GM18508 (cell line): ENCODE measurements around the gene KDM4E.
"Not testable (repeated sequence)": the region's sequence is repeated elsewhere in the genome, so short reads cannot be mapped to it uniquely, and the experiment has no call there.

ENCODE experiments used
- ATAC-seq: cut with Tn5 transposase; IDR thresholded peaks from one replicate; pipeline ENCODE4 v1.9.1; 2021; ENCODE audit warnings: moderate number of reproducible peaks; ENCODE audit not compliant: insufficient read depth, unreplicated experiment

The KDM4E gene

DNA sequence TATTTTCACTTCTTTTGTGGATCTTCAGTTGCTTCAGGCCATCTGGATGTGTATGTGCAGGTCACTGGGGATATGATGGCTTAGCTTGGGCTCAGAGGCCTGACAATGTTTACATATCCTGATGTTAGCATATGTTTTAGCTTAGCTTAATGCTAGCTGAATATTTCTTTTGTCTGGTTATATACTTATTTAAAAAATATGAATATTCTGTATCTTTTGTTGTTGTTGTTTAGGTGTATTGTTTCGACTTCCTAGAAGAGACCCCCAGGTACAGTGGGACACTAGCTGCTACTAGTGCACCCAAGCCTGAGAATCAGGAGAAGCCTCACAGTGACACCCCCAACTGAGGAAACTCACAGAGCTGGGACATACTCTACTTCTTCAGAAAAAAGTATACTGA, at the start of gene KDM4E:
TSS of gene KDM4E (plus strand) at position 301 of the 400 bp plus-strand sequence. CDS start 300 bp downstream, outside the sequence.
- ATAC-seq, result no peak

DNA sequence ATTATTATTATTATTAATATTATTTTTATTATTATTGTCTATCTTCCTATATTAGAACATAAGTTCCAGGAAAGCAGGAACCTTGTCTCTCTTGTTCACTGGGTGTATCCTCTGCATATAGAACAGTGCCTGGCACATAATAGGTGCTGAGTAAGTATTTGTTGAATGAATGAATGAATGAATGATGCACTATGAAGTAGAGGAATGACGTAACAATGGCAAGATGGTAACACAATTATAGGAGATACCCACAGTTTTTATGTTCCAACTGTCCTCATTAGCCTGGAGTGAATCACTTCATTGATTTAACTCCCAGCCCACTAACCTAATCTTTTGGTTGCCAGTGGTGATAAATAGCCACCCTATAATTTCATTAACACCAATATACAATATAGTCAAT, 49.5 kb upstream of the KDM4E start:
- ATAC-seq, result no peak

DNA sequence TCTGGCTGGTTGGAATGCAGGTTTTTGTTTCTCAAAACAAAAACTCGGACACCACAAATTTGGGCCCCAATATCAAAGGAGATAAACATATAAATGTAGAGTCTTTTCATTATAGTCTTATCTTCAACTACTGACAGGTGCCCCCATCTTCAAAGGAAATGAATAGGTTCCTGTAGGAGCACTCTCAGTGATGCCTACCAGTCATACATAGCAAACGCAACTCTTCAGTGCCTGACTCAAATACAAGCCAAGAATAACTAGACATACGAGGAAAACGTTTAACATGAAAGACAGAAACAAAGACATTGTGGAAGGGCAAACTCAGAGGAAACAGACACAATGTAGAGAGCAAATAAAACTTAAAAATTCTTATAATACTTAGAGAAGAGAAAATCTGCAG, 37.7 kb upstream of the KDM4E start:
- ATAC-seq, result no peak

DNA sequence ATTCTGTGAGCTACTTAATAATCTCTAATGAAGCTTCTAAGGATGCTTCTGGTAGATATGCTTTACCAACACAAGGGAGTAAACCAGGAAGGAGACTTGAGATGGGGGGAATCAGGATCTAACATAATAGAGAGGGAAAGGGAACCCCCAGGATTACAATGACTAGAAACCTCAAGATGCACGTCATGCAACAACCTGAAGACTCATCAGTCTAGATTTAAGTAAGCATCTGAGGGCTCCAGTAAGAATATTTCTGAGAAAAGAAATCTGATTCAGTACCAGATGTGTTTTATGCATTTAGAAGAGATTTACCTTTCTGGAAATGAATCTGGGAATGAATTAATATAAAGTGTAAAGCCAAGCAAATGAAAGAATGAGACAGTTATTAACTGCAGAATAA, 36.3 kb upstream of the KDM4E start:
- no peak for ATAC-seq

DNA sequence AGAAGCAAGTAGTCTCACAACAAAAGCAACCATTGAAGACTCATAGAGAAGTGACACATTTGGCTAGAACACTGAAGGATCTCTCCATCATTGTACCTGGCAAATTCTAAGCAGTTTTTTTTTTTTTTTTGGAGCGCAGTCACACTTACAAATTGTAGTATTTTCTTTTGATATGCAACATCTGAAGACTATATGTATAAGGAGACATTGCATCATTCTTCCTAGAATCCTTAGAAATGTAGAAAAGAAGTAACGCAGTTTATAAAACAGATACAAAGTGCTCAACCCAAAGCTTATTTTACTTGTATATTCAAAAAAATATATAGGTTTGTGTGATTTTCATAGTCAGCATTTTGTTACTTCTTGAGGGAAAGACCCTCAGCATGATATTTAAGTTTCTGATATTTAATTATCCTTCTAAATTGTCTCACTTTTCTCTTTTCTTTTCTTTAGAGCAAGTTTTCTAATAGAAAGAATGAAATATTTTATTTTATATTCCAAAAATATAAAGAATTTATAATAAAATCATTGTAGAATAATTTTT, 31.6 kb upstream of the KDM4E start:
- no peak for ATAC-seq

DNA sequence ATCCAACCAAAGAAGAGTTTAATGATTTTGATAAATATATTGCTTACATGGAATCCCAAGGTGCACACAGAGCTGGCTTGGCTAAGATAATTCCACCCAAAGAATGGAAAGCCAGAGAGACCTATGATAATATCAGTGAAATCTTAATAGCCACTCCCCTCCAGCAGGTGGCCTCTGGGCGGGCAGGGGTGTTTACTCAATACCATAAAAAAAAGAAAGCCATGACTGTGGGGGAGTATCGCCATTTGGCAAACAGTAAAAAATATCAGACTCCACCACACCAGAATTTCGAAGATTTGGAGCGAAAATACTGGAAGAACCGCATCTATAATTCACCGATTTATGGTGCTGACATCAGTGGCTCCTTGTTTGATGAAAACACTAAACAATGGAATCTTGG, 27.6 kb upstream of the KDM4E start:
- ATAC-seq, result no peak

DNA sequence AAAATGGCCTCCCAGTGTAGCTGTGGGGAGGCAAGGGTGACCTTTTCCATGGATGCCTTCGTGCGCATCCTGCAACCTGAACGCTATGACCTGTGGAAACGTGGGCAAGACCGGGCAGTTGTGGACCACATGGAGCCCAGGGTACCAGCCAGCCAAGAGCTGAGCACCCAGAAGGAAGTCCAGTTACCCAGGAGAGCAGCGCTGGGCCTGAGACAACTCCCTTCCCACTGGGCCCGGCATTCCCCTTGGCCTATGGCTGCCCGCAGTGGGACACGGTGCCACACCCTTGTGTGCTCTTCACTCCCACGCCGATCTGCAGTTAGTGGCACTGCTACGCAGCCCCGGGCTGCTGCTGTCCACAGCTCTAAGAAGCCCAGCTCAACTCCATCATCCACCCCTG, 26.8 kb upstream of the KDM4E start:
- no peak for ATAC-seq

DNA sequence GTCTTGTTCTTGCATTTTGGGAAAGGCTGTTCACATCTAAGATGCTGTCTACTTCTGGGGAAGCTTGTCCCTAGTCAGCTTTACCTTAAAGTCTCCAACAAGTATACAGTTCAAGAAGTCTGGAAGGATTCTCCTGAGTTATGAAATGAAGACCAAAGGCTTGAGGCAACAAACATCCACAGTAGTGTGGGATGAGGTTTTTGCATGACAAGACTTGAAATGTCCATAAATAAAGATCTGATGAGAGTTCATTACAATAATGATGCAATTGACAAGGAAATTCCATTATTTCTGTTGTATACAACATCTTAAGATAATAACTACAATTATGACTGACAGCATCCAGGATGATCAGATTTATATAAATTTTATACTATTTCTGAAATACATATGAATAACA, 21.3 kb upstream of the KDM4E start:
- no peak for ATAC-seq

DNA sequence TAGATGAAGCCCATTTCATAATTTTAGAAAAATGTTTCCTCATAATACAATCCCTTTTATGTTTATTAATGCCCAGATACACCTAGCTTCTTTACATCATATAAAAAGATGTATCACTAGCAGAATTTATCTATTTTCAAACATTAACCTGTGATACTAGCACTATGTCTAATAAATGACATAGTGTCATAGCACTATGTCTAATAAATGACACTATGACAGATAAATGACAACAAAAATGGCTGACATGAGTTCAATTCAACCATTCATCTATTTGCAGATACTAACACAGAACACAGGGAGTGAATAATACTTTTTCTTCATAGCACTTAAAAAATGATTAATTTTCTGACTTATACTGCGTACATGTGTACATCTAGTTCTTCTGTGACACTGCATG, 19.4 kb upstream of the KDM4E start:
- ATAC-seq, result no peak

DNA sequence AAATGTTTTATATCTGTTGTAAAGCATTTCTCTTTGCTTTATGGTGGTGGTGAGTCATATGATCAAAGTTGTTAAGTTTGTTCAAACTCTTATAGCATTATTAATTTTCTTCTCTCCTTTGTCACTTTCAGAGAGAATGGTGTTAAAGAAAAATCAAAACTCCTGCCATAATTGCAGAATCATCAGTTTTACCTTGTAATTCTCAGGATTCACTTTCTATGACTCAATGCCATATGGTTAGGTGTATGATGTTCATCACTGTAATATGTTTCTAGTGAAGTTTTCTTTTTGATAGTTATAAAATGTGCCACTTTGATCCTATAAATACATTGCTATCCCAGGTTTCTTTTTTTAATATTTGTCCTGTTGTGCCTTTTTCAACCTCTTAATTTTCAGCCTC, 13.7 kb upstream of the KDM4E start:
- no peak for ATAC-seq

DNA sequence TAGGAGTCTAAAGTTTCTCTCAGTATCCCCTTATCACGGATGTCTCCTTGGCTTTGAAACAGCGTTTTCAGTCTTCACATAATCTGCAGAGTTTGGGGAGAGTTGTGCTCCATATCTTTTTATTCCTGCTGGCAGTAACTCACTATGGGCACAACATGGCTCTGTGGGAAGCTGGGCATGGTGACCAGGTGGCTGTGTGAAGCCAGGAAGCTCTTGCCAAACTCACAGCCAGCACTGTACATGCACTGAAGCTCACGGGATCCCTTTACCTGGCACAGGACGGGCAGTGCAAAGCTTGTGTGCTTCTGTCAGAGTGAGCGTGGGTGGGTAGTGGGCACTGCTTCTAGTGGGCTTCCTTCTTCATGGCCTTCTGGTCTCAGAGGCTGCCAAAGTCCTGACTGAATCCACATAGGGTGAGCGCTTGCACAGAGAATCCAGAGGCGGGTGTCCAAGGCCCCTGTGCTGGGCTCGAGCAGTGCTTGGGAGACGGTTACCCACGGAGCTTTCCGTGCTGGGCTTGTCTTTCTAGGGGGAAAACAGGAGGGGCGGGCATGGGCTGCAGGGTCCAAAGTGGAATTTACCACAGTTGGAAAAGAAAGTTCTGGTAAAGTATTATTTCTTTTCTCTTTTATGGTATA, 10.8 kb upstream of the KDM4E start:
- no peak for ATAC-seq

DNA sequence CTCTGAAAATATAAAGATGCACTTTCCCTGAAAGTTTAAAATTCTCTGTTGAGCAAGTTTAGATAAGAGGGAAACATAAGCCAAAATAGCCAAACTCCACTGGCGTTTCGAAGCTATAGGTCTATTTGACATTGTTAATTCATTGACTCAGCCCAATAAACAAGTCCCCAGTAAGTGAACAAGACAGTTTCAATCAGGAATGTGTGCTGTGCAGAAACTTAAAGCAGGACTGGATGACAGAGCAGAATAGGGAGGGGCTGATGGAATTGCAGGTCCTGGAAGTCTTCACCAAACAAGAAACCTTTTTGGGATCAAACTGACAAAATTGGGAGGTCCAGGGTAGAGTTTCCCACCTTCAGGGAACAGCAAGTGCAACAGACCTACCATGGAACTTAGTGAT, 8.9 kb upstream of the KDM4E start:
- no peak for ATAC-seq

DNA sequence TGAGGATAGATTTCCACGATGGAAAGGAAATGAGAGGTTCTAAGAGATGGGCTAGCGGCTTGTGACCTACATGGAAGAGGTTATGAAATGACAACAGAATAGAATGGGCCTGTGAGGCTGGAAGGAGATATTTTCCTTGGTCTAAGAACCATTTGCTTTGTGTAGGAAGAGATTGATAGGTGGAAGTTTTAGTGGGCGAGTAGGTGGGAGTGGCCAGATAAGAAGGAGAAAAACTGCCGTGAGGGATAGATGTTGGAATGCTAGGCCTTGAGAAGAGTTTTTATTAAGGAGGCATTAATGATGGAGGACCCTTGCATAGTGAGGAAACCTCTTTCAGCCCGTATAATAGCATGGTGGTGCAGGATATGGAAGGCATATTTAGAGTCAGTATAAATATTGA, 3.6 kb upstream of the KDM4E start:
- ATAC-seq, result not testable (repeated sequence)

DNA sequence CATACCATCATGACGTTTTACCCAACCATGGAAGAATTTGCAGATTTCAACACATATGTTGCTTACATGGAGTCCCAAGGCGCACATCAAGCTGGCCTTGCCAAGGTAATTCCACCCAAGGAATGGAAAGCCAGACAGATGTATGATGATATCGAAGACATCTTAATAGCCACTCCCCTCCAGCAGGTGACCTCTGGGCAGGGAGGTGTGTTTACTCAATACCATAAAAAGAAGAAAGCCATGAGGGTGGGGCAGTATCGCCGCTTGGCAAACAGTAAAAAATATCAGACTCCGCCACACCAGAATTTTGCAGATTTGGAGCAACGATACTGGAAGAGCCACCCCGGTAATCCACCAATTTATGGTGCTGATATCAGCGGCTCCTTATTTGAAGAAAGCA, 536 bp downstream of the KDM4E start:
- ATAC-seq, result not testable (repeated sequence)

DNA sequence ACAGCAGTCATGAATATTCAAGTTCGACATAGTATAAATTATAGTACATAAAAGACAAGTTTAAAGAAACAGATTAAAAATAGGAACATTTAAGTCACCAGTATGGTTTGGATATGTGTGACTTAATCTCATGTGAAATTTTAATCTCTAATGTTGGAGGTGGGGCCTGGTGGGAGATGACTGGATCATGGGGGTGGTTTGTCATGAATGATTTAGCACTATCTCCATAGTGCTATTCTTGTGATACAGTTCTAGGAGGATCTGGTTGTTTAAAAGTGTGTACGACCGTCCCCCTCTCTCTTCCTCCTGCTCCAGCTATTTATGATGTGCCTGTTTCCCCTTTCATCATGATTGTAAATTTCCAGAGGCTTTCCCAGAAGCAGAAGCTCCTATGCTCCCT, 3.3 kb downstream of the KDM4E start:
- ATAC-seq, result no peak

DNA sequence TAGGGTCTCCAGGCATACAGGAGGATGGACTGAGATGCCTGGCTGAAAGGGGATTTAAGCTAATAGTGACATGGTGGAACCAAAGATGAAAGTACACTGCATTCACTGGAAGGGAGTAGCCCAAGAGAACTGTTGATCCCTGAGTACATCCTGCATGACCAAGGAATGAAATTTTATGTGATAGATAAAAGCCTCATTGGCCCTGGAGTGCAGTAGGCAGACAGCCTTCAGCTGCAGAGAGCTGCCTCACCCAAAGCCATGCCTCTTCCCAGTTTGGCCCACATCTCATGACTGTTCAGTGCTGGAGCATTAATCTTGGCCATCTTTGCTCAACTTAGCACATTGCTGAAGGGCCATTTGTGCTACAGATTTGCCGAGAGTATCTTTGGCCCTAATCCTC, 8.0 kb downstream of the KDM4E start:
- ATAC-seq, result no peak

DNA sequence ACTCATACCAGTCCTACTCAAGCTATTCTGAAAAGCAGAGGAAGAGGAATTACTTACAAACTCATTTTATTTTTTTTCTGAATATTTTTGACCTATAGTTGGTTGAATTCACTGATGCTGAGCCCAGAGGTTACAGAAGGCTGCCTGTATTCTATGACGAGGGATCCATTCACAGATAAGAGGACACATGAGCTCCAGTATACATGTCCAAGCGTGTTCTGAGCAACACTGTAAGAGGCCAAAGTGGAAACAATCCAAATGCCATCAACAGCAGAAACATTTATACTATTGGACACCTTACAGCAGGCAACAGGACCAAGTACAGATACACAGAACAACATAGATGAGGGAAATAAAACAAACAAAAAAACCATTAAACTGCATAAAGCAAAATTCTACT, 10.3 kb downstream of the KDM4E start:
- ATAC-seq, result no peak

DNA sequence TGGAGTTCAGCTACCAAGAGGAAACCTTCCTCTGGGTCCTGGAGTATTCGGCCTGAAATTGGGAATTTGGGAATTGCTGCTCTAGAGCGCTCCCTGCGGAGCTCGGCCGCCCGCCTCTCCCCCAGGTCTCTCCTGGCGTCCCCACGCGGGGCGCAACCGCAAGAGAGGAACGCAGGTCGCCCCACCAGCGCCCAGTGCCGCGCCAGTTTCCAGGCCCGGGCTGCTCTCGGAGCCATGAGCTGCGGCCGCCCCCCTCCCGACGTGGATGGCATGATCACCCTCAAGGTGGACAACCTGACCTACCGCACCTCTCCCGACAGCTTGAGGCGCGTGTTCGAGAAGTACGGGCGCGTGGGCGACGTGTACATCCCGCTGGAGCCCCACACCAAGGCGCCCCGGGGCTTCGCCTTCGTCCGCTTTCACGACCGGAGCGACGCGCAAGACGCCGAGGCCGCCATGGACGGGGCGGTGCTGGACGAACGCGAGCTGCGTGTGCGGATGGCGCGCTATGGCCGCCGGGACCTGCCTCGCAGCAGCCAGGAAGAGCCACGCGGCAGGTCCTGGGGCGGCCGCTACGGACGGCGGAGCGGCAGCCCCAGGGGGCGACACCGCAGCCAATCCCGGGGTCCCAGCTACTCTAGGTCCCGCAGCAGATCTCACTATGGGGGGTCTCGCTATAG, 12.4 kb downstream of the KDM4E start:
- ATAC-seq, result not testable (repeated sequence)

DNA sequence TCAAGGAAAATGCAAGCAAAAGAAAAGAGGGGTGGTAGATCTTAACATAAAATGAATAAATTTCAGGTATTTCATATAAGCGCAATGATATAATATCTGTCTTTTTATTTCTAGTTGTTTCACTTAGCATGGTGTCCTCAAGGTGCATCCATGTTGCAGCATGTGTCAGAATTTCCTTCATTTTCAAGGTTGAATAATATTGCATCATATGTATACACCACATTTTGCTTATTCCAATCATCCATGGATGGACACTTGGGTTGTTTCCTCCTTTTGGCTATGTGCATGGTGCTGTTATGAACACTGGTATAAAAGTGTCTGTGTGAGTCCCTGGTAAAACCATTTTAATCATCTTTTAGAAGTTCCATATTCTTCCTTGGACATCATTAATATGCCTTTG, 17.2 kb downstream of the KDM4E start:
- ATAC-seq, result no peak

DNA sequence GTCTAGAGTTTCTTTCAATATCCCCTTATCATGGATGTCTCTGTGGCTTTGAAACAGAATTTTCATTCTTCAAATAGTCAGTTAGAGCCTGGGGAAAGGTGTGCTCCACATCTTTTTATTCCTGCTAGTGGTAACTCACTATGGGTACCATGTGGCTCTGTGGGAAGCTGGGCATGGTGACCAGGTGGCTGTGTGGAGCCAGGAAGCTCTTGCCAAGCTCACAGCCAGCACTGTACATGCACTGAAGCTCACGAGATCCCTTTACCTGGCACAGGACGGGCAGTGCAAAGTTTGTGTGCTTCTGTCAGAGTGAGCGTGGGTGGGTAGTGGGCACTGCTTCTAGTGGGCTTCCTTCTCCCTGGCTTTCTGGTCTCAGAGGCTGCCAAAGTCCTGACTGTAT, 17.8 kb downstream of the KDM4E start:
- no peak for ATAC-seq

DNA sequence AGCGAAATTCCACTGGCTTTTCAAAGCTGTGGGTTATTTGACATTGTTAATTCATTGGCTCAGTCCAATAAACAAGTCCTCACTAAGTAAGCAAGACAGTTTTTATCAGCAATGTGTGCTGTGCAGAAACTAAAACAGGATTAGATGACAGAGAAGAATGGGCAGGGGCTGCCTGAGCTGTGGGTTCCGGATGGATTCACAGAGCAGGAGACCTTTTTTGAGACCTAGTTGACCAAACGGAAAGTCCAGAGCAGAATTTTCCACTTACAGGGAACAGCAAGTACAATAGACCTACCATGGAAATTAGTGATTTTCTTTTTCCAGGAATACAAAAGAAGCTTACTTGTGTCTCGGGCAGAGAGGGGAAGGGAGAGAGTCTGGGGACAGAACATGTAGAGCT, 19.0 kb downstream of the KDM4E start:
- no peak for ATAC-seq

DNA sequence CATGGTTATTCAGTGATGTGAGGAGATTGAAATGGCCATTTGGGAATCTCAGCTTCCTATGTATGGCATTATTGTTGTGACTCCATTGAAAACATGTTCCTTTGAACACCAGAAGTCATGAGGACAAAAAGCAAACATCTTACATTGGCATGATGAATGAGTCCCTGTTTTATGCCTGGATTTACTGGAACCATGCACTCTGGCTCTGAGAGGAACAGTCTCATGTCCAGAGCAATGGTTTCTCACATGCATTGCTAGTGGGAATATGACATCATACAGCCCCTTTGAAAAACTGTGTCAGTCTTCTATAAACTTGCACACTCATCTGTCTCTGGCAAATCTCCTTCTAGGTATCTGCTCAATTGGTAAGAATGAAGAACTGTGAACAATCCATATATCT, 20.8 kb downstream of the KDM4E start:
- no peak for ATAC-seq
